Sigmoid colon (tissue), 4 donors: ENCODE data around the gene OXLD1.

Experiments used
- EP300 ChIP-seq, 4 donors: sonication (generic); formaldehyde crosslinking; IDR thresholded peaks; one replicate each; pipeline ENCODE4 v1.6.1; 2017; ENCODE audit warnings: antibody characterized with exemption in 4 of 4
- POLR2A ChIP-seq, 2 donors: fragments of 450-650 bp; IDR thresholded peaks; one replicate each; pipeline ENCODE4 v1.6.1; 2016; ENCODE audit warnings: antibody characterized with exemption in 2 of 2, mild to moderate bottlenecking in 2 of 2, moderate library complexity in 2 of 2
- POLR2AphosphoS5 ChIP-seq, 4 donors: sonication (generic); formaldehyde crosslinking; IDR thresholded peaks; one replicate each; pipeline ENCODE4 v1.6.1; 2017; ENCODE audit warnings: antibody characterized with exemption in 4 of 4
- TF ChIP-seq, protein P1 (sequence below), 4 experiments: fragments of 450-650 bp in 3 of 4; fragments of 200-600 bp in 1 of 4; IDR thresholded peaks; one replicate each; pipeline ENCODE4 v1.5.1; 2016 to 2019; ENCODE audit warnings: antibody characterized with exemption in 4 of 4, mild to moderate bottlenecking in 3 of 4, moderate library complexity in 2 of 4

- TF ChIP-seq, protein P1, sequence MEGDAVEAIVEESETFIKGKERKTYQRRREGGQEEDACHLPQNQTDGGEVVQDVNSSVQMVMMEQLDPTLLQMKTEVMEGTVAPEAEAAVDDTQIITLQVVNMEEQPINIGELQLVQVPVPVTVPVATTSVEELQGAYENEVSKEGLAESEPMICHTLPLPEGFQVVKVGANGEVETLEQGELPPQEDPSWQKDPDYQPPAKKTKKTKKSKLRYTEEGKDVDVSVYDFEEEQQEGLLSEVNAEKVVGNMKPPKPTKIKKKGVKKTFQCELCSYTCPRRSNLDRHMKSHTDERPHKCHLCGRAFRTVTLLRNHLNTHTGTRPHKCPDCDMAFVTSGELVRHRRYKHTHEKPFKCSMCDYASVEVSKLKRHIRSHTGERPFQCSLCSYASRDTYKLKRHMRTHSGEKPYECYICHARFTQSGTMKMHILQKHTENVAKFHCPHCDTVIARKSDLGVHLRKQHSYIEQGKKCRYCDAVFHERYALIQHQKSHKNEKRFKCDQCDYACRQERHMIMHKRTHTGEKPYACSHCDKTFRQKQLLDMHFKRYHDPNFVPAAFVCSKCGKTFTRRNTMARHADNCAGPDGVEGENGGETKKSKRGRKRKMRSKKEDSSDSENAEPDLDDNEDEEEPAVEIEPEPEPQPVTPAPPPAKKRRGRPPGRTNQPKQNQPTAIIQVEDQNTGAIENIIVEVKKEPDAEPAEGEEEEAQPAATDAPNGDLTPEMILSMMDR (IDR thresholded peaks at IDR 0.05) = no peak
- TF ChIP-seq POLR2A (IDR thresholded peaks at IDR 0.05) (no peak), EP300 (IDR thresholded peaks at IDR 0.05) (no peak), POLR2AphosphoS5 (IDR thresholded peaks at IDR 0.05) (no peak)
These were observed 25.2 kb upstream of the OXLD1 start for GRCh38 chr17:81691608-81692007.
